SK-N-MC (cell line): Measurements from ENCODE around the gene CCNI2.

ENCODE experiments used
- DNase-seq: peaks from one replicate; pipeline ENCODE4 v3.0.0-alpha.2; 2011; ENCODE audit warnings: low read depth, low spot score
- H3K27ac ChIP-seq: fragments of 200-600 bp; sonication (generic); 2 replicates; pipeline ENCODE4 v1.5.1; 2016; ENCODE audit warnings: mixed run types
- H3K36me3 ChIP-seq: fragments of 200-600 bp; sonication (generic); 2 replicates; pipeline ENCODE4 v1.6.1; 2017; ENCODE audit warnings: antibody characterized with exemption, low read length, mixed read lengths; ENCODE audit not compliant: insufficient read depth
- H3K4me3 ChIP-seq: fragments of 200-600 bp; sonication (generic); 2 replicates; pipeline ENCODE4 v1.5.1; 2016
- H3K9ac ChIP-seq: fragments of 200-600 bp; sonication (generic); 2 replicates; pipeline ENCODE4 v1.8.0; 2017; ENCODE audit warnings: mixed run types, mixed read lengths; ENCODE audit not compliant: insufficient read length
- H3K9me3 ChIP-seq: fragments of 200-600 bp; sonication (generic); 2 replicates; pipeline ENCODE4 v1.6.1; 2017; ENCODE audit warnings: low read depth, mild to moderate bottlenecking, antibody characterized with exemption, low read length, moderate library complexity, mixed read lengths
- EZH2 ChIP-seq: fragments of 200-600 bp; sonication (generic); IDR thresholded peaks from one replicate; pipeline ENCODE4 v1.6.1; 2017; ENCODE audit warnings: antibody characterized with exemption
- FOXP2 ChIP-seq: optimal IDR thresholded peaks from 2 replicates; pipeline ENCODE3; 2011; ENCODE audit warnings: mild to moderate bottlenecking, moderate library complexity; ENCODE audit not compliant: insufficient read depth; ENCODE audit errors: extremely low read length, control extremely low read depth
- POLR2AphosphoS5 ChIP-seq: IDR thresholded peaks from 2 replicates; pipeline ENCODE4 v1.6.1; 2012; ENCODE audit warnings: mild to moderate bottlenecking, low read depth, low read length, borderline replicate concordance

CCNI2 gene

DNA sequence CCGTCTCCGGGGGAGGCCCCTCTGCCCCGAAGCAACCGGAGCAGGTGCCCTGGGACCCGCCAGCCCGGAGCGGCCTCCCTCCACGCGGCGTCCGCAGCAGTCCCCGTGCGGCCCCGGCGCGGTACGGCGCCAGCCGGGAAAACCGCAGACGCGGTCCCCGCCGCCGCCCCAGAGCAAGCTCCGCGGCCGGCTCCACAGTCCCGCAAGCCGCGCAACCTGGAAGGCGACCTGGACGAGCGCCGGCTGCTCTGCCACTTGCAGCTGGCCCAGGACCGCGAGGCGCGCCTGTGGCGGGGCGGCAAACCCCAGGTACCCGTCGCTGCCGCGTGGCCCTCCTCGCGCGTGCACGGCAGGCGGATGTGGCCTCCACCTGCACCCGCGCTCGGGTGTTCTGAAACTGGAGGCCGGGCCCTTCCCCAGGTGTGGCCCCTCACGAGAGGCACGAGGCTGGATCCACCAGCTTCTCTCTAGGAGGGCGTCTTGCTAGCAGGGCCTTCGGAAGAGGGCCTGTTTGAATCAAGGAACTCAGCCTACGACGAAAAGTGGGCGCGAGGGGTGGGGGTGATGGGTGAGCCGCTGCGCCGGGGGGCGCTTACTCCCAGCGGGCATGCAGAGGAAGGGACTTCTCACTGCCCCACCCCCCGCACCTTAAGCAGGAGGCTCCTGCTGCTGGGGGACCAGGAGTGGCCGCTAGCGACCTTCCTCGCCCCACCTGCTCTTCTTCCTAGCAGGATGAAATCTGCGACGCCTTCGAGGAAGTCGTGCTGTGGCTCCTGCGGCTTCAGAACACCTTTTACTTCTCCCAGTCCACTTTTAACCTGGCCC lies 602 bp downstream of the CCNI2 start:
- TF ChIP-seq EZH2 (no peak), FOXP2 (no peak), POLR2AphosphoS5 (no peak)
- H3K9ac ChIP-seq = no peak overlapping the region
- no peak overlapping the region for H3K4me3 ChIP-seq
- no peak overlapping the region for H3K27ac ChIP-seq
- H3K36me3 ChIP-seq = no peaks in the 10 kb centered on the region
- no peaks in the 10 kb centered on the region for H3K9me3 ChIP-seq
- DNase-seq = no peak

GRCh38 chr5:132748522-132749000 lies 1.3 kb downstream of the CCNI2 start:
- Histone ChIP-seq H3K9me3 (no peaks in the 10 kb centered on the region), H3K36me3 (no peaks in the 10 kb centered on the region), H3K27ac (no peak overlapping the region), H3K9ac (no peak overlapping the region), H3K4me3 (no peak overlapping the region)
- DNase-seq = no peak
- no peak for TF ChIP-seq POLR2AphosphoS5
- TF ChIP-seq EZH2 = no peak
- no peak for TF ChIP-seq FOXP2

- no peak for TF ChIP-seq FOXP2
- no peak for TF ChIP-seq POLR2AphosphoS5
- no peak for TF ChIP-seq EZH2
- DNase-seq = no peak
- Histone ChIP-seq H3K9me3 (no peaks in the 10 kb centered on the region), H3K27ac (no peak overlapping the region), H3K9ac (no peak overlapping the region), H3K4me3 (no peak overlapping the region), H3K36me3 (no peaks in the 10 kb centered on the region)
Observed at GRCh38 chr5:132749506-132749905, 2.3 kb downstream of the CCNI2 start.

DNA sequence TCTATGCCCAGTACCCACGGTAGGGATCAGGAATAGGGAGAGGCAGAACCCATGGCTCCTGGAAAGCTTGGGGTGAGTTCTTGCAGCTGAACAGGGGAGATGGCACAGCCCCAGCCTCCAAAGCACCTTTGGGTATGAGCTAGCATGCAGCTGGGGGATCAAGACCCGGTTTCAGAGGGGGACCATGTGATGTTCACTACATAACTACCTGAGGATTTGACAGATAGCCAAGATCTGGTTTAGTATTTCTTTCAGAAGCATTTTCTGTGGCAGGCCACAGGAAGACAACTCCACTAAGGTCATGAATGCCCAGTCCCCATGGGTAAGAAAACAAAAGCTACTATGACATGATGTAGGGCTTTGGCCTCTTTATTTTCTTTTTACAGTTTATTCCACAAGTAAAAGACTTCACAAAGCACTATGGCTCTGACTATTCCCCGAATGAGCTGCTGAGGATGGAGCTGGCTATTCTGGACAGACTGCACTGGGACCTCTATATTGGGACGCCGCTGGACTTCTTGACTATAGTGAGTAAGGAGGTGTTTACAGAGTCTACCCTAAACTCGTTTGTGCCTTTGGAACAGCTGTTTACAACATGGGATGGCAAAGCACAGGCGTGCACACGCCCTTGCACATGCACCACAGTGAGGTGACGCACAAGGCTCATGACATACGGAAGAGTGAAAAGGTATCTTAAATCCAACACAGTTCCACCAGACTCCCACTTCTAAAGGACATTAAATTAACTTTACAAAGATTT lies 3.4 kb downstream of the CCNI2 start:
- H3K27ac ChIP-seq = no peak overlapping the region
- H3K9ac ChIP-seq = no peak overlapping the region
- no peaks in the 10 kb centered on the region for H3K9me3 ChIP-seq
- H3K4me3 ChIP-seq = no peak overlapping the region
- no peaks in the 10 kb centered on the region for H3K36me3 ChIP-seq
- TF ChIP-seq EZH2 (no peak), FOXP2 (no peak), POLR2AphosphoS5 (no peak)
- no peak for DNase-seq

- no peak overlapping the region for H3K9ac ChIP-seq
- no peaks in the 10 kb centered on the region for H3K9me3 ChIP-seq
- H3K4me3 ChIP-seq = no peak overlapping the region
- TF ChIP-seq EZH2 (no peak), FOXP2 (no peak), POLR2AphosphoS5 (no peak)
- no peak overlapping the region for H3K27ac ChIP-seq
- H3K36me3 ChIP-seq = no peaks in the 10 kb centered on the region
- peak; percentile 22 for DNase-seq
Observed at GRCh38 chr5:132751444-132751843, 4.2 kb downstream of the CCNI2 start.

- Histone ChIP-seq H3K27ac (no peak overlapping the region), H3K4me3 (no peak overlapping the region), H3K36me3 (no peaks in the 10 kb centered on the region), H3K9ac (no peak overlapping the region), H3K9me3 (no peaks in the 10 kb centered on the region)
- no peak for DNase-seq
- no peak for TF ChIP-seq POLR2AphosphoS5
- no peak for TF ChIP-seq FOXP2
- TF ChIP-seq EZH2 = no peak
Observed at GRCh38 chr5:132751971-132752580, 4.8 kb downstream of the CCNI2 start.

- Histone ChIP-seq H3K9ac (no peak overlapping the region), H3K27ac (no peak overlapping the region), H3K36me3 (no peaks in the 10 kb centered on the region), H3K9me3 (no peaks in the 10 kb centered on the region), H3K4me3 (no peak overlapping the region)
- no peak for DNase-seq
- no peak for TF ChIP-seq FOXP2
Observed at GRCh38 chr5:132752581-132753125, 5.4 kb downstream of the CCNI2 start.

DNA sequence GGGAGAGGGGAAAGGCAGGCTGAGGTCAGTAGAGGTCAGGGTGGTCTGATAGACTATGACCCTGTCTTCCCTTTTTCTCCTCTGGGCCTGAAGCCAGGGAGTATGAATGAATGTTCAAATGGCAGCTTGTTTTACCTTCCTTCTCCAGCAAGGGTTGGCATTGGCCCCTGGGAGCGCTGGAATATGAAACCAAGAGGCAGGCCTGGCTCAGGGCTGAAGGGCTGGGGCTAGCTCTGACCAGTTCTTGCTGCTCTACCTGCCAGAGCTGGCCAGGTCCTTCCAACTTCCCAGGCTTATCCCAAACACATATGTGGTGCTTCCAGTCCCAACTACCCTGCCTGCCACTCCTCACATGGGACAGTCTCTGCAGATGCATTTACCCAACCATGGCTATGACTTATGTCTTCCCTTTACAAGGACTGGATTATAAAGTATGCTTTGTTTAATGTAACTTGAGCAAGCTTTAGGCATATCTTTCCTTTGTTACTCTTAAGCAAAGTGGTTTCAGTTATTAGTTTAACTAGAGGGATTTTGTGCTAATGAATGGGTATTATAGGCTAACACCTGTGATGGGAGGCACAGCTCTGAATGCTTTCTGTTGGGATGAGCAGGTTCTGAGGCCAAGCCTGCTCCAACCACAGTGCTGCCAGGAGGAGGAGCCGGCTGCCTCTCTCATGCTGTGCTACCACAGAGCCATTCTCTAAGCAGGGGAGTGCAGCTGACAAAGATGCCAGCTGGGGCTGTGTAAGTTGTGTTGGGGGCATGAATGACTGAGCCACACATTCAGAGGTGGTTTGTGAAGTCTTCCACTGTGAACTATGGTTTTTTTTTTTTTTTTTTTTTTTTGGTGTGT lies 6.1 kb downstream of the CCNI2 start:
- H3K4me3 ChIP-seq = no peak overlapping the region
- no peaks in the 10 kb centered on the region; the same call in 1 of the 2 replicates for H3K36me3 ChIP-seq
- TF ChIP-seq FOXP2 (no peak), POLR2AphosphoS5 (no peak), EZH2 (no peak)
- H3K9ac ChIP-seq = no peak overlapping the region
- no peak for DNase-seq
- no peaks in the 10 kb centered on the region for H3K9me3 ChIP-seq
- H3K27ac ChIP-seq = no peak overlapping the region
